ENCODE data around the gene ADGRA1.
"Not testable (repeated sequence)": the region's sequence is repeated elsewhere in the genome, so short reads cannot be mapped to it uniquely, and the experiment has no call there.

The ADGRA1 gene, protein sequence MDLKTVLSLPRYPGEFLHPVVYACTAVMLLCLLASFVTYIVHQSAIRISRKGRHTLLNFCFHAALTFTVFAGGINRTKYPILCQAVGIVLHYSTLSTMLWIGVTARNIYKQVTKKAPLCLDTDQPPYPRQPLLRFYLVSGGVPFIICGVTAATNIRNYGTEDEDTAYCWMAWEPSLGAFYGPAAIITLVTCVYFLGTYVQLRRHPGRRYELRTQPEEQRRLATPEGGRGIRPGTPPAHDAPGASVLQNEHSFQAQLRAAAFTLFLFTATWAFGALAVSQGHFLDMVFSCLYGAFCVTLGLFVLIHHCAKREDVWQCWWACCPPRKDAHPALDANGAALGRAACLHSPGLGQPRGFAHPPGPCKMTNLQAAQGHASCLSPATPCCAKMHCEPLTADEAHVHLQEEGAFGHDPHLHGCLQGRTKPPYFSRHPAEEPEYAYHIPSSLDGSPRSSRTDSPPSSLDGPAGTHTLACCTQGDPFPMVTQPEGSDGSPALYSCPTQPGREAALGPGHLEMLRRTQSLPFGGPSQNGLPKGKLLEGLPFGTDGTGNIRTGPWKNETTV

DNA sequence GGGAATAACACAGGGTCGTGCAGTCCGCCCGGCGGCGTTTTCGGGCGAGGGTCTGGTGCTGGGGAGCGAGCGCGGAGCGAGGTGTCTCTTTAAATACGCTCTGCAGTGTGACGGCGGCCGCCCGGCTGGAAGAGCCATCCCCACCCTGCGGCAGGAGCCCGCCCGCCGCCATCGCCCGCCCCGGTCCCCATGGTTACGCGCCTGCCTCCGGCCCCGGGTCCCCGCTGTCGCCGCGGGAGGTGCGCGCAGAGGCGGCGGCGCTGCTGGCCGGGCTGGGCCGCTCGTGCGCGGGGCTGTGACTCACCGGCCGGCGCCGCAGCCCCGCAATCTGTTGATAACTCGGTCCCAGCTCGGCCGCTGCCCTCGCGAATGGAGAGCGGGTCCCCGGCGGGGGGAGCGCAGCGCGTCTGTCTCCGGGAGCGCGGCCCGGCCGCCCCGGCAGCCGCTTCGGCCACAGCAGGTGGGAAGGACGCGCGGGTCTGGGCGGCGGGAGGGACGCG is at the start of gene ADGRA1:
ADGRA1 (plus strand) TSS at position 246 of the 500 bp plus-strand sequence. CDS start 986 bp downstream, outside the sequence.
- DNase-seq (ENCODE audit: low read depth): no peak

DNA sequence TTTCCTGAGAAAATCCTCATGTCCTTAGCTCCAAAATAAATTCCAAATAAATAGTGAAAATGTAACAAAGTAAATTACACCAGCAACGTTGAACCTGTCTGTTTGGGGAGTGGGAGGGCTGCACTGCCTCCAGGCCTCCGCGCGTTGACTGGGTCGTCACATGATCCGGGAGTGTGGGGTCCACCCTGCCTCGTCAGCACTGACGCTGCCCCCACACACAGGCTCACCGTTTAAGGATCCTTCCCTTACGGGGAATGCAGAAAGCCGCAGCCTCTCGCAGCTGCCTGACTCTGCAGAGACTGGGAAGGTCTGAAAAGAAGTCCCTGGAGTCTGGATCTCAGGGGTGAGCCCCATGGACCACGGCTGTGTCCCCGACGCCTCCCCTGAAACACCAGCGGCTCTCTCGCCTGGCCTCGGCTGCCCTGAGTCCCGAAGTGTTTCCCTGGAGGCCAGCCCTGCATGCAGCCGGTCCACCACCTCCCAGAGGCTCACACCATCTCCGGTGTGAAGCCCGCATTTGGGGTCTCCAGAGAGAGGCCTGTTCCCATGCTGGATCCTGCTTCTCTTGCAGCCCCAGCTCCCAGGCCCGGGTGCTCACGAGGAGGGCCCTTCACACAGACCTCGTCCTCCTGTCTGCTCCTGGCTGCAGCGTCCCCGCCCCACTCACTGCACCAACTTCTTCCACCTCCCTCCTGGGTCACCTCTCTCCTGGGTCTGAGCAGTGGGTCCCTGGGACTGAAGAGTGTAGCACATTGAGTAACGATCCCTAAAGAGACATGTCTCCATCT is 49.5 kb upstream of the ADGRA1 start:
- DNase-seq (ENCODE audit: low read depth): no peak

DNA sequence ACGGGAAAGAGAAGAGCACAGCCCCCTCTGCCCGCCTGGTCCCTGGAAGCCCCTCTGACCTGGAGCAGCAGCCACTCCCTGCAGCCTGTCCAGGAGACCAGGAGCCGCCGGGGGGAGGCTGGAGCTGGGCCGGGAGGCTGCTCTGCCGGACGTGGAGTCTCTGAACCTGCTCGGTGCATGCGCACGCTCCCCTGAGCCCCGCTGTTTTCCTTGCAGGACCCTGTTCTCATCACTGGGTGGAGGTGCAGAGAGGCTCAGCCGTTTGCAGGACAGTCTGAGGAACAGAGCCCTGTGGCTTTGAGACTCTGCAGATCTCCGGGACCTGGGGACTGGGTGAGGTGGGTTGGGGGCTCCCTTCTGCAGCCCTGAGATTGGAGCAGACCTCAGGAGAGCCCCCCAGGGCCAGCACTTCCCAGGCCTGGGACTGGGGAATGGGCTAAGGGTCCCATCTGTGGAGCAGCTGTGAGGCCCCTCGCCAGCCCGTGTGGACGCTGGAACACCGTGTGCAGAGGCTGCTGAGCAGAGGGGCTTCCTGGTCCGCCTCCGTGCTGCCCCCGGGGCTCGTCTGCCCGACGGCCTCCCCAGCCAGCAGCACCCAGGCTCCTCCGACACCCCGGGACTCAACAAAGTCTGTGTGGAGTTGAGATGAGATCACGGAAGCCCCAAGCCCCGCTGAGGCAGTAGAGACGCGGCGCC is 48.5 kb upstream of the ADGRA1 start:
- no peak for DNase-seq (ENCODE audit: low read depth)

GRCh38 chr10:133039803-133040165 is 47.9 kb upstream of the ADGRA1 start:
- no peak for DNase-seq (ENCODE audit: low read depth)

DNA sequence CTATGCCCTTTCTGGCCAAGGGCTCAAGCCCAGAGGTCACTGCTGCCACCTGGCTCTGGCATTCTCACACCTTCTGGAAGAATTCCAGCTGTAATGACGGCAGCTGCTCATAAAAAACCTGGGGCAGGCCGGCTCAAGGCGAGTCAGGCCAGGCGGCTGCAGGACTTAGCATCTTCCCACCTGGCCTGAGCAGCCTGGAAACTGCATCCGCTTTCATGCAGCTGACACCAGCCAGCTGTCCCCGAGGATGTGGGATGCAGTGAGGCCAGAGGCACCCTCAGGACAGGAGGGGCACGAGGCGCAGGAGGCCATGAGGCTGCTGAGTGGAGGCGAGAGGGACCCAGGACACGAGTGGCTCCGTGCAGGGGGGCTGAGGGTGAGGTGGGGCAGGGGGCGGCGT is 47.5 kb upstream of the ADGRA1 start:
- DNase-seq (ENCODE audit: low read depth): no peak

DNA sequence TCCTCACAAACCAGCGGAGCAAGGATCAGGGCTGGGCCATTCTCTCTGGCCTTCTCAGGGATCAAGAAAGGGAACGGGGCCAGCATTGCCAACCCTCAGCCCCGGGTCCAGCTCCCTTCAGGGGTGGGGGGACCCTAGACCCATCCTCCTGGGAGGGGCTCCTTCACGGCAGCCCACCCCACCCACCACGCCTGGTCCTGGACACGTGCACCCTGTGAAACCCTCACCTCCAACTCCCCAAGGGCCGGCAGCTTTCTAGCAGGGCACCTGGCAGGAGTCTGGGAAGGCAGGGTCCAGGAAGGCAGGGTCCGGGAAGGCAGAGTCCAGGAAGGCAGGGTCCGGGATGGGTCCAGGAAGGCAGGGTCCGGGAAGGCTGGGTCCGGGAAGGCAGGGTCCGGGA is 46.6 kb upstream of the ADGRA1 start:
- no peak for DNase-seq (ENCODE audit: low read depth)

GRCh38 chr10:133042061-133042460 is 45.7 kb upstream of the ADGRA1 start:
- no peak for DNase-seq (ENCODE audit: low read depth)

DNA sequence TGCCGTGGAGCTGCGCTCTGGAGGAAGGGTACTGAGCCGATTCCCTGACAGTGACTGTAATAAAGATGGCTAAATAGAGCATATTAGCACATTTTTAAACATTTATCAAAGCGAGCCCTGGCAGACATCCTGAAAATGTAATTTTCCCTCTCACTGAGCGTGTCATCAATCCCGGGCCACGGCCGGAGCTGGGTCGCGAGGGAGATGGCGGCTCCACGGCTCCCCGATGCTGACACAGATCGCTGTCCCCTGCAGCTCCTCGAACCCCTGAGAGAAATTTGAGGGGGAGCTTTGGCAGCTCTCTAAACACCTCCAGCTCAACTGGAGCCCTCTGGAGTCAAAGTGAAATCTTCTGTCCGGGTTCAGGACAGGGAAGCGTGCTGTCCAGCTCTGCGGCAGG is 44.9 kb upstream of the ADGRA1 start:
- DNase-seq (ENCODE audit: low read depth): no peak

DNA sequence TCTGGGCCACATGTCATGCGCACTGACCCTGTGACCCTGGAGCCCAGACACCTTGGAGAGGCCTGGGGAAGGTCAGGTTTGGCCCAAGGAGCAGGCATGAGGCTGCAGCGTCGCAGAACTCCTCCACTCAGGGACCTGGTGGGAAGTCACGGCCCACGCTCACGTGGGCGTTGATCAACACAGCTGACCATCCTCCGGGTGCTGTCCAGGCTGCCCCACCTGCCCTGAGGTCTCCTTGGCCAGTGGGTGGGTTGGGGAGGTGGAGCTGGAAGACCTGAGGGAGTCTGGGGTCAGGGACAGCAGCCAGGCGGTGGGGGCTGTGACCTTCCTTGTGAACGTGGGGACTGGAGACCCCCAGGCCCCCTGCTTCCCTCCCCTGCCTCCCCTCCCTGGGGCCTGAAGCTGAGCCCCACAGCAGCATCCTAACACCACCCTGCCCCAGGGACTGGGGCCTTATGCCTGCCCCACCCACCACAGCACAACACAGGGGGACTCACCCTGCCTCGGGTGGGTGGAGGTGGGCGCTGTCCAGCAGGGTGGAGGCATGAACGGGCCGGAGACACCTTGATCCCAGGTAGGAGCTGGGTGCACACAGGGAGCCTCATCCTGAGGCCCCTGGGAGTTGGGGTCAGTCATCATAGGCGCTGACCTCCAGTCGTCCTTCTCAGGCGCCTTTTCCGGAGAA is 44.0 kb upstream of the ADGRA1 start:
- DNase-seq (ENCODE audit: low read depth): no peak

DNA sequence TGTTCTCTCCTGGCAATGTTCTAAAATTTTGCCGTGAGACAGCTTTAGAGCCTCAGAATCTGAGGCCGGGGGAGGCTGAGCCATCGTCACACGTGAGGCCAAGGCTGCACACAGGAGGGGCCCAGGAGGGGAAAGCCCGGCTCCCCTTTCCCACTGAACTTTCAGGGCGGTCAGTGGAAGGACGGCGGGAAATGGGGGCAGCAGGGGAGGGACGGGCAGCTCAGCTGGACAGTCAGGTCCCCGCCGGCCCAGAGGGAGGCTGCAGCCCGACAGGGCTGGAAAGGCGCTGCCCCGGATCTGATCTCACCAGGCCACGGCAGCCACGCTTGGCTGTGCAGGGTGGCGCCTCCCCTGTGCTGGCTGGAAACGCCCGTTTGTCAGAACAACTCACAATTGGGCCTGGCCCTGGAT is 43.3 kb upstream of the ADGRA1 start:
- DNase-seq (ENCODE audit: low read depth): no peak

DNA sequence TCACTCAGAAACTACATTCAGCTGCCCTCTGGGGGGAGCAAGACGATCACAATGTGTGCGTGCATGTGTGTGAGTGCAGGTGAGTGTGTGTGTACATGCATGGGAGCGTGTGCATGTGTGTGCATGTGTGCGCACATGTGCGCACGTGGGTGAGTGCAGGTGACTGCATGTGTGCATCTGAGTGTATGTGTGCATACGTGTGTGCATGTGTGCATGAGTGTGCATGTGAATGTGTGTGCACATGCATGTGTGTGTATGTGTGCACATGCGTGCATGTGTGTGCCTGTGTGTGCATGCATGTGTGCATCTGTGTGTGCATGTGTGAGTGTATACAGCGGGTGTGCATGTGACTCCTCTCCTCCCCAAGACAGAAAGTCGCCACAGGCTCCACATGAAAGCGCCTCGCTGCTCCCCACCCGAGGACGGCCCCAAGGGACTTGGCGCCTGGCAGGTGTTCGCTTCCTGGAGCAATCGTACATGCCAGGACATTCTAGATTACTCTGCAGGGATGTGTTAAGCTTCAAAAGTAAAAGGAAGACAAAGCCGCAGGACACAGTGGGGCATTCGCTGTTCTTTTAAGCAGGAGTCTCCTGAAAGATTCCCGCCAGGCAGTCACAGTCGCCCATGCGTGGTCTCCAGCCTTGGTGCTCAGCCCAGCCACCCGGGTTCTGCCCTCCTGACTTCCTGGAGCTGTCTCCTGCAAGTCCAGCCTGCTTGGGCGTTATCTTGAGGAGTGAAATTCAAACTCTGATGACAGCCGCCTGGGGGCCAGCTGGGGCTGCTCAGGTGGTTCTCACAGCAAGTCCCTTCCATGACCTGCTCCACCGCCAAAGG is 42.0 kb upstream of the ADGRA1 start:
- no peak for DNase-seq (ENCODE audit: low read depth)

DNA sequence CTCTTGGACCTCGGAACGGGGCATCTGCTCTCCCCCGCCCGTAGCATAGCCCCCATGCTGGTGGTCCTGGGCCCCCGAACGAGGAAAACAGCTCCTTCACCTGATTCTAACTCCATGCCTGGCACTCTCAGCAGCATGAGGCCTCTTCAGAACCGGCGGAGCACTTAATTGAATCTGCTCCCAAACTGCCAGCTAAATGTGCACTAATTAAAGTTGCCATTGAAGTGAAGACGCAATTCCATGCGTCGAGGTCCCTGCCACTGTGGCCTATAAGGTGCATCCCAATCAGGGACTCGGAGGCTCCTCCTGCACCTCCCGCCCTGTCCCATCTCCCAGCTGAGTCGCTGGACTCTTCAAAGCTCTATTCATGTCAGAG is 41.3 kb upstream of the ADGRA1 start:
- no peak for DNase-seq (ENCODE audit: low read depth)

- no peak for DNase-seq (ENCODE audit: low read depth)
Observed at GRCh38 chr10:133047526-133048123, 40.1 kb upstream of the ADGRA1 start.

DNA sequence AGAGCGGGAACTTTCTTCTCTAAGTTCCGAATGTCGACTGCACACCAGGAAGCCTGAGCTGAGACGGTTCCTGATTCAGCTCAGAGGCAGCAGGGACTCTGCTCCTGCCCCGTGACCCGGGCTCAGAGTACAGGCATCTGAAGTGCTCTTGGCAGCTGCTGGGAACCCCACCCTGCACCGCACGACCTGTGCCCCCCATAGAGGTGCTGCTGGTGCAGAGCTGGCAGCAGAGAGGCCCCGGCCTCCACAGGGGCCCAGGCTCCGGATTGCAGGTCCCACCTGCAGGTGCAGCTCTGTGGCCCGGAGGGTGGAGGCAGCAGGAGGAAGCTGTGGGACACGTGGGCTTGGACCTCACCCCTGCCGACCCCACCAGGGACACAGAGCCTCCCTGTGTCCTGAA is 39.5 kb upstream of the ADGRA1 start:
- no peak for DNase-seq (ENCODE audit: low read depth)

DNA sequence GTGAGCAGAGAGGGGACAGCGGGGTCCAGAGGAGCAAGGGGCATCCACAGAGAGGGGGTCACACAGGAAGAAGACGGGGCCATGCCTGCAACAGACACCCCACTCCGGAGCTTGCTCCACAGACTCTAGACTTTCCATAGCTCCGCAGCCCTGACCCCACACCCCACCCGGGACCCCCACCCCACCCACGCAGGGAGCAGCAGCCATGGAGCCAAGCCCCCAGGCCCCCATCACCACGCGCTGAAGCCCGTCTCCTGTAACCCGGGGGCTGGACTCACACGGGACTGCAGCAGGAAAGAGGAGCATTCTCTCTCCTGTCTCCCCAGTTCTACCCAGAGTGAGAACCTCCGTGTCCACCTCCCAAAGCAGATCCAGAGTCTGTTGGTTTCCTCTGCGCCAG is 38.8 kb upstream of the ADGRA1 start:
- no peak for DNase-seq (ENCODE audit: low read depth)

DNA sequence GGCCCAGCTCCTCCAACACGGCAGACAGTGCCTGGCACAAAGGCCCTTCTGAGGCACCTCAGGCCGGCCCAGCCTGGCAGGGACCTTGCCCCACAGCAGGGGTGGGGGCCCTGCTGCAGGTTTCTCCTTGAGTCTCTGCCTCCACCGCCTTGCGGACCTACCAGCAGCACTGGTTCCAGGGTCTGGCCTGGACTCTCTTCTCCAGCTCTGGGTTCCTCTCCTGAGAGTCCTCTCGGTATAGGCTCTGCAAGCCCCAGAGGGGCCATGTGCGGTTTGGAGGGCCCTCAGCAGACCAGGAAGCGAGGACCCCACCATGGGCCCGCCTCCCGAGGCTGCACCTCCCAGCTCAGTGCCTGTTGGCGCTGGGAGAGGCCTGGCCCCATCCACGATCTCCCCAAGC is 38.1 kb upstream of the ADGRA1 start:
- no peak for DNase-seq (ENCODE audit: low read depth)

GRCh38 chr10:133050371-133050770 is 37.4 kb upstream of the ADGRA1 start:
- no peak for DNase-seq (ENCODE audit: low read depth)

- no peak for DNase-seq (ENCODE audit: low read depth)
Observed at GRCh38 chr10:133052076-133052475, 35.6 kb upstream of the ADGRA1 start.

GRCh38 chr10:133053527-133054133 is 34.1 kb upstream of the ADGRA1 start:
- not testable (repeated sequence) for DNase-seq (ENCODE audit: low read depth)

- DNase-seq (ENCODE audit: low read depth): no peak
Observed at GRCh38 chr10:133055470-133055869, 32.3 kb upstream of the ADGRA1 start.
